Gastrocnemius medialis (tissue), 4 donors: ENCODE data around the gene DYNLT5.

ENCODE experiments used
- CTCF ChIP-seq, 5 experiments: fragments of 450-650 bp in 3 of 5; fragments of 200-600 bp in 2 of 5; sonication (generic) in 2 of 5; IDR thresholded peaks in 4 of 5; conservative IDR thresholded peaks in 1 of 5; 1 replicate in 4 of 5; 2 replicates in 1 of 5; pipeline ENCODE4 v1.5.1; 2016 to 2019; ENCODE audit warnings: antibody characterized with exemption in 5 of 5, mild to moderate bottlenecking in 3 of 5, moderate library complexity in 3 of 5
- POLR2A ChIP-seq, 2 donors: fragments of 450-650 bp; IDR thresholded peaks; one replicate each; pipeline ENCODE4 v1.6.1; 2017; ENCODE audit warnings: antibody characterized with exemption in 2 of 2, mild to moderate bottlenecking in 2 of 2, moderate library complexity in 2 of 2

GRCh38 chr1:66791621-66792610 is 39.7 kb downstream of the DYNLT5 start:
- no peak for TF ChIP-seq CTCF (IDR thresholded peaks at IDR 0.05 in 4 of 5, conservative IDR thresholded peaks at IDR 0.05 in 1 of 5)
- no peak for TF ChIP-seq POLR2A (IDR thresholded peaks at IDR 0.05)
